GM19397 (cell line): ENCODE data around the gene ARIH2.

Experiments
- ATAC-seq: cut with Tn5 transposase; IDR thresholded peaks from one replicate; pipeline ENCODE4 v1.9.1; 2021; ENCODE audit warnings: mild to moderate bottlenecking, moderate library complexity; ENCODE audit not compliant: unreplicated experiment

Gene ARIH2

GRCh38 chr3:48928679-48929078 is 10.0 kb downstream of the ARIH2 start:
- no peak for ATAC-seq

GRCh38 chr3:48929358-48930035 is 10.9 kb downstream of the ARIH2 start:
- ATAC-seq = no peak

GRCh38 chr3:48930590-48930989 is 11.9 kb downstream of the ARIH2 start:
- no peak for ATAC-seq

GRCh38 chr3:48931944-48932580 is 13.4 kb downstream of the ARIH2 start:
- no peak for ATAC-seq

GRCh38 chr3:48934333-48934991 is 15.8 kb downstream of the ARIH2 start:
- no peak for ATAC-seq

GRCh38 chr3:48935530-48935929 is 16.9 kb downstream of the ARIH2 start:
- ATAC-seq = no peak

- no peak for ATAC-seq
Observed at GRCh38 chr3:48938156-48938555, 19.5 kb downstream of the ARIH2 start.

- no peak for ATAC-seq
Observed at GRCh38 chr3:48938689-48939088, 20.0 kb downstream of the ARIH2 start.

- ATAC-seq = no peak
Observed at GRCh38 chr3:48945432-48945831, 26.8 kb downstream of the ARIH2 start.

GRCh38 chr3:48945891-48946549 is 27.4 kb downstream of the ARIH2 start:
- no peak for ATAC-seq

- ATAC-seq = no peak
Observed at GRCh38 chr3:48949376-48949717, 30.7 kb downstream of the ARIH2 start.

- no peak for ATAC-seq
Observed at GRCh38 chr3:48950051-48950450, 31.4 kb downstream of the ARIH2 start.

- ATAC-seq = no peak
Observed at GRCh38 chr3:48951764-48952163, 33.1 kb downstream of the ARIH2 start.

- no peak for ATAC-seq
Observed at GRCh38 chr3:48952510-48953118, 34.0 kb downstream of the ARIH2 start.

- ATAC-seq = no peak
Observed at GRCh38 chr3:48957006-48957705, 38.5 kb downstream of the ARIH2 start.

- no peak for ATAC-seq
Observed at GRCh38 chr3:48960841-48961413, 42.3 kb downstream of the ARIH2 start.

- no peak for ATAC-seq
Observed at GRCh38 chr3:48962340-48962739, 43.7 kb downstream of the ARIH2 start.

GRCh38 chr3:48962939-48963338 is 44.3 kb downstream of the ARIH2 start:
- ATAC-seq = no peak

GRCh38 chr3:48963591-48963990 is 44.9 kb downstream of the ARIH2 start:
- no peak for ATAC-seq

- ATAC-seq = no peak
Observed at GRCh38 chr3:48966367-48966766, 47.7 kb downstream of the ARIH2 start.
